Small intestine (tissue), 16 donors: ENCODE data around the gene INPP5F. TPM values are rescaled to one million over a fixed set of nuclear protein-coding genes. Genes with fewer than 3 reads are reported as not detected.

ENCODE experiments used
- DNase-seq, 2 donors: peaks; one replicate each; pipeline versions ENCODE4 v3.0.0 to v3.0.0-alpha.2; 2013
- FAIRE-seq: peaks from 2 replicates; lab custom pipeline; 2012; peaks lifted over from hg19 to GRCh38; lab: Jason Lieb, UNC
- H3K27ac ChIP-seq, 3 donors: one replicate each; pipeline ENCODE4 v1.5.1; 2013; ENCODE audit warnings: low read length in 2 of 3, mild to moderate bottlenecking in 2 of 3, control low read depth in 1 of 3, inconsistent platforms in 1 of 3, low read depth in 1 of 3, moderate library complexity in 1 of 3
- H3K27me3 ChIP-seq, 3 donors: one replicate each; pipeline ENCODE4 v1.6.1; 2013; ENCODE audit warnings: low read length in 3 of 3, inconsistent platforms in 1 of 3; ENCODE audit not compliant: control insufficient read depth in 3 of 3, insufficient read depth in 3 of 3
- H3K36me3 ChIP-seq, 3 donors: one replicate each; pipeline ENCODE4 v1.6.1; 2013; ENCODE audit warnings: low read length in 3 of 3, inconsistent platforms in 1 of 3, low read depth in 1 of 3, mild to moderate bottlenecking in 1 of 3, moderate library complexity in 1 of 3; ENCODE audit not compliant: control insufficient read depth in 3 of 3, insufficient read depth in 2 of 3
- H3K4me1 ChIP-seq, 3 donors: one replicate each; pipeline ENCODE4 v1.6.1; 2013; ENCODE audit warnings: low read length in 2 of 3, inconsistent platforms in 1 of 3, low read depth in 1 of 3, mild to moderate bottlenecking in 1 of 3, moderate library complexity in 1 of 3; ENCODE audit not compliant: control insufficient read depth in 3 of 3, insufficient read depth in 2 of 3
- H3K4me3 ChIP-seq, 3 donors: one replicate each; pipeline ENCODE4 v1.5.1; 2013; ENCODE audit warnings: low read length in 3 of 3, control low read depth in 1 of 3, inconsistent platforms in 1 of 3, low read depth in 1 of 3, mild to moderate bottlenecking in 1 of 3, moderate library complexity in 1 of 3
- H3K9me3 ChIP-seq, 2 donors: one replicate each; pipeline ENCODE4 v1.6.1; 2013; ENCODE audit warnings: low read depth in 1 of 2, low read length in 1 of 2; ENCODE audit not compliant: control insufficient read depth in 2 of 2, insufficient read depth in 1 of 2
- WGBS, 3 donors: extraction: QIAGEN DNeasy Blood & Tissue Kit; methylation state at CpG; one replicate each; pipeline ENCODE4 v1.1.7; 2013; 5-methylcytosine and 5-hydroxymethylcytosine counted together
- long read RNA-seq, 10 donors: transcript quantifications; one replicate each; lab custom pipeline, GENCODE V29; 2026
- polyA plus RNA-seq, 4 donors: library from polyadenylated mRNA; stranded (reverse) in 3 of 4; unstranded in 1 of 4; fragments of 200-250 nt in 3 of 4; fragments of 120-200 nt in 1 of 4; gene quantifications; one replicate each; pipeline versions ENCODE4 v1.2.1 to v1.2.3, GENCODE V29; 2013
- donor health status: healthy with polysubstance abuse.
- donor health status: control.
- donor health status: control.
- donor health status: Bipolar disorder and iron deficiency.
- donor health status: healthy.

The INPP5F gene
- polyA plus RNA-seq = 10 to 100 TPM in 1 of 4 donors, 1 to 10 TPM in 3; 3.5 to 14.1 (median 5.2) TPM
- long read RNA-seq, donor 1, partial matches to known transcripts = 0 of 4 reads
- long read RNA-seq, donor 1, other reads (novel, unspliced or antisense) = 0 of 4 reads
- long read RNA-seq, donor 2, partial matches to known transcripts = 0 of 1 reads
- long read RNA-seq, donor 2, other reads (novel, unspliced or antisense) = 0 of 1 reads
- long read RNA-seq, donor 3, full-length matches to known transcripts = 4 of 39 reads
- long read RNA-seq, donor 3, partial matches to known transcripts = 35 of 39 reads
- long read RNA-seq, donor 3, other reads (novel, unspliced or antisense) = 0 of 39 reads
- long read RNA-seq, donor 4 = 0 reads
- long read RNA-seq, donor 5 = 0 reads
- long read RNA-seq, donor 6, full-length matches to known transcripts = 1 of 1 reads
- long read RNA-seq, donor 6, partial matches to known transcripts = 0 of 1 reads
- long read RNA-seq, donor 6, other reads (novel, unspliced or antisense) = 0 of 1 reads
- long read RNA-seq, donor 7 = 0 reads
- long read RNA-seq, donor 8, partial matches to known transcripts = 0 of 1 reads
- long read RNA-seq, donor 8, other reads (novel, unspliced or antisense) = 0 of 1 reads
- long read RNA-seq, donor 9, partial matches to known transcripts = 0 of 1 reads
- long read RNA-seq, donor 9, other reads (novel, unspliced or antisense) = 0 of 1 reads
- long read RNA-seq, donor 10, transcript INPP5F-202 (6 exons, 3,704 nt) = major isoform, 13 of 86 reads
- long read RNA-seq, donor 10, partial matches to known transcripts = 60 of 86 reads
- long read RNA-seq, donor 10, other reads (novel, unspliced or antisense) = 12 of 86 reads

- FAIRE-seq = no peak
These were observed at the start of gene INPP5F for GRCh38 chr10:119725828-119726675. Gene INPP5F, plus strand, starts transcription at chr10:119726050. Its CDS starts 213 bp downstream, at chr10:119726263.

GRCh38 chr10:119677126-119677525 is 48.7 kb upstream of the INPP5F start:
- WGBS, 3 donors = 87 to 93% (median 92%) methylated on average over 6 of the region's 6 CpGs
- H3K27me3 ChIP-seq = no peaks in the 10 kb centered on the region
- DNase-seq (no peak), FAIRE-seq (no peak)
- H3K9me3 ChIP-seq = no peaks in the 10 kb centered on the region
- H3K27ac ChIP-seq = no peak overlapping the region
- peaks cover 15 to 34% (median 25%) of the 10 kb centered on the region in 3 donors for H3K36me3 ChIP-seq
- no peak overlapping the region for H3K4me3 ChIP-seq
- H3K4me1 ChIP-seq = no peaks in the 10 kb centered on the region

More at GRCh38 chr10:119725828-119726675, at the start of gene INPP5F:
- Histone ChIP-seq H3K27me3 (no peaks in the 10 kb centered on the region), H3K36me3 (no peaks in the 10 kb centered on the region), H3K4me3 (peak within 1 kb of the TSS; percentile 80 to 94 (median 87)), H3K9me3 (no peaks in the 10 kb centered on the region), H3K4me1 (peaks cover 2 to 18% (median 7%) of the 10 kb centered on the region in 3 donors), H3K27ac (peak within 1 kb of the TSS; percentile 87 to 97 (median 88))
- peak; percentile 99 for DNase-seq
- WGBS, 3 donors = 0 to 1% (median 0%) methylated on average over 40 to 95 of the region's 95 CpGs

- no peak overlapping the region for H3K27ac ChIP-seq
- 92 to 94% (median 94%) methylated on average over 13 of the region's 13 CpGs for WGBS, 3 donors
- H3K9me3 ChIP-seq = no peaks in the 10 kb centered on the region
- FAIRE-seq (no peak), DNase-seq (no peak)
- H3K4me3 ChIP-seq = no peak overlapping the region
- peaks cover 10 to 24% (median 17%) of the 10 kb centered on the region in 3 donors for H3K36me3 ChIP-seq
- no peaks in the 10 kb centered on the region for H3K27me3 ChIP-seq
- H3K4me1 ChIP-seq = no peaks in the 10 kb centered on the region
These were observed 47.7 kb upstream of the INPP5F start for GRCh38 chr10:119677904-119678755.

- Histone ChIP-seq H3K36me3 (peaks cover 8 to 18% (median 11%) of the 10 kb centered on the region in 3 donors), H3K4me1 (no peaks in the 10 kb centered on the region), H3K27ac (no peak overlapping the region), H3K4me3 (no peak overlapping the region), H3K27me3 (no peaks in the 10 kb centered on the region), H3K9me3 (no peaks in the 10 kb centered on the region)
- 84 to 91% (median 84%) methylated on average over 6 to 7 of the region's 7 CpGs for WGBS, 3 donors
- FAIRE-seq (no peak), DNase-seq (no peak)
These were observed 46.4 kb upstream of the INPP5F start for GRCh38 chr10:119679480-119679829.

- no peak overlapping the region for H3K4me3 ChIP-seq
- no peak for FAIRE-seq
- H3K27ac ChIP-seq = no peak overlapping the region
- no peak for DNase-seq
- H3K9me3 ChIP-seq = no peaks in the 10 kb centered on the region
- 62 to 77% (median 67%) methylated on average over 4 of the region's 4 CpGs for WGBS, 3 donors
- H3K4me1 ChIP-seq = no peaks in the 10 kb centered on the region
- peaks cover 8 to 16% (median 11%) of the 10 kb centered on the region in 3 donors for H3K36me3 ChIP-seq
- no peaks in the 10 kb centered on the region for H3K27me3 ChIP-seq
These were observed 45.8 kb upstream of the INPP5F start for GRCh38 chr10:119680050-119680449.

- H3K9me3 ChIP-seq = no peaks in the 10 kb centered on the region
- FAIRE-seq = no peak
- 67 to 78% (median 77%) methylated on average over 9 of the region's 9 CpGs for WGBS, 3 donors
- H3K27me3 ChIP-seq = no peaks in the 10 kb centered on the region
- DNase-seq = no peak
- H3K4me1 ChIP-seq = no peaks in the 10 kb centered on the region
- H3K27ac ChIP-seq = no peak overlapping the region
- no peak overlapping the region for H3K4me3 ChIP-seq
- H3K36me3 ChIP-seq = peaks cover 8 to 16% (median 9%) of the 10 kb centered on the region in 3 donors
These were observed 45.2 kb upstream of the INPP5F start for GRCh38 chr10:119680650-119681081.

GRCh38 chr10:119686465-119687191 is 39.2 kb upstream of the INPP5F start:
- DNase-seq = peak; percentile 82 to 91
- no peaks in the 10 kb centered on the region for H3K36me3 ChIP-seq
- no peaks in the 10 kb centered on the region for H3K27me3 ChIP-seq
- 20 to 23% (median 23%) methylated on average over 24 of the region's 24 CpGs for WGBS, 3 donors
- no peaks in the 10 kb centered on the region for H3K9me3 ChIP-seq
- H3K4me3 ChIP-seq = peak overlapping the region in 1 of 3 donors; percentile 35
- FAIRE-seq = no peak
- H3K27ac ChIP-seq = peak overlapping the region in 1 of 3 donors; percentile 56
- H3K4me1 ChIP-seq = peaks cover 0 to 14% (median 0%) of the 10 kb centered on the region in 3 donors
